ENCODE measurements around the gene KCNG1.

Gene KCNG1

GRCh38 chr20:50992733-50993457 lies 30.0 kb downstream of the KCNG1 start:
- H3K18ac ChIP-seq (ENCODE audit: low read length): no peak overlapping the region
- no peak overlapping the region for H2BK5ac ChIP-seq (ENCODE audit: low read length)
- no peak overlapping the region for H3K14ac ChIP-seq (ENCODE audit: low read length)
- no peak overlapping the region for H4K8ac ChIP-seq (ENCODE audit: low read depth, low read length)
- H2BK12ac ChIP-seq (ENCODE audit: low read length): peak overlapping the region; percentile 14
- no peak overlapping the region for H2BK120ac ChIP-seq (ENCODE audit: low read depth, low read length)
- H2AK5ac ChIP-seq (ENCODE audit: low read depth, low read length): no peak overlapping the region
- no peaks in the 10 kb centered on the region for H3K79me1 ChIP-seq (ENCODE audit: low read depth, low read length)
- WGBS, 2 donors (ENCODE audit: extremely low coverage in 2 of 2, insufficient read length in 2 of 2, insufficient replicate concordance in 1 of 2): no CpG with 5 or more reads among the region's 13 CpGs
- H4K91ac ChIP-seq (ENCODE audit: low read depth, low read length, poor library complexity): no peak overlapping the region
- peak; percentile 85 for DNase-seq (ENCODE audit: low spot score)
- H3K23ac ChIP-seq (ENCODE audit: low read depth, low read length, poor library complexity): no peak overlapping the region
- H2BK15ac ChIP-seq (ENCODE audit: low read length): no peak overlapping the region
- H3K27ac ChIP-seq (replicated peaks; ENCODE audit: low read length): no peak overlapping the region
- no peak overlapping the region for H3K4ac ChIP-seq (ENCODE audit: low read length)
- no peak overlapping the region for H3K4me2 ChIP-seq (ENCODE audit: insufficient read depth, low read length, poor library complexity, severe bottlenecking)
- peaks cover 6 to 7% of the 10 kb centered on the region in 2 donors for H3K4me1 ChIP-seq (ENCODE audit: control insufficient read depth in 2 of 2, insufficient read depth in 1 of 2, low read depth in 1 of 2, low read length in 2 of 2)
- no peaks in the 10 kb centered on the region for H3K36me3 ChIP-seq (replicated peaks in 1 of 2; ENCODE audit: control insufficient read depth in 2 of 2, insufficient read depth in 2 of 2, low read length in 2 of 2)
- no peaks in the 10 kb centered on the region for H3K9me3 ChIP-seq (replicated peaks in 1 of 2; ENCODE audit: control insufficient read depth in 2 of 2, insufficient read depth in 1 of 2, low read depth in 1 of 2, low read length in 2 of 2)
- peak overlapping the region; percentile 59 for H2AFZ ChIP-seq (ENCODE audit: low read length)
- peaks cover 0 to 3% (median 0%) of the 10 kb centered on the region in 3 experiments for H3K27me3 ChIP-seq (ENCODE audit: control insufficient read depth in 3 of 3, insufficient read depth in 3 of 3, low read depth in 1 of 3, low read length in 3 of 3)
- no peak overlapping the region for H3K4me3 ChIP-seq (ENCODE audit: low read length in 2 of 2)
- no peak overlapping the region for H3K9ac ChIP-seq (ENCODE audit: low read depth, low read length, poor library complexity)

GRCh38 chr20:50992336-50992732 lies 30.6 kb downstream of the KCNG1 start:
- no CpG with 5 or more reads among the region's 4 CpGs for WGBS, 2 donors (ENCODE audit: extremely low coverage in 2 of 2, insufficient read length in 2 of 2, insufficient replicate concordance in 1 of 2)
- H3K23ac ChIP-seq (ENCODE audit: low read depth, low read length, poor library complexity): no peak overlapping the region
- H3K4me2 ChIP-seq (ENCODE audit: insufficient read depth, low read length, poor library complexity, severe bottlenecking): no peak overlapping the region
- no peak overlapping the region for H4K91ac ChIP-seq (ENCODE audit: low read depth, low read length, poor library complexity)
- no peak overlapping the region for H3K27ac ChIP-seq (replicated peaks; ENCODE audit: low read length)
- no peaks in the 10 kb centered on the region for H3K79me1 ChIP-seq (ENCODE audit: low read depth, low read length)
- H3K9me3 ChIP-seq (replicated peaks in 1 of 2; ENCODE audit: control insufficient read depth in 2 of 2, insufficient read depth in 1 of 2, low read depth in 1 of 2, low read length in 2 of 2): no peaks in the 10 kb centered on the region
- no peak for DNase-seq (ENCODE audit: low spot score)
- H2BK15ac ChIP-seq (ENCODE audit: low read length): no peak overlapping the region
- no peak overlapping the region for H3K18ac ChIP-seq (ENCODE audit: low read length)
- H2BK5ac ChIP-seq (ENCODE audit: low read length): no peak overlapping the region
- H2BK120ac ChIP-seq (ENCODE audit: low read depth, low read length): no peak overlapping the region
- peaks cover 5 to 6% of the 10 kb centered on the region in 2 donors for H3K4me1 ChIP-seq (ENCODE audit: control insufficient read depth in 2 of 2, insufficient read depth in 1 of 2, low read depth in 1 of 2, low read length in 2 of 2)
- no peak overlapping the region for H3K9ac ChIP-seq (ENCODE audit: low read depth, low read length, poor library complexity)
- no peak overlapping the region for H3K4me3 ChIP-seq (ENCODE audit: low read length in 2 of 2)
- H2AFZ ChIP-seq (ENCODE audit: low read length): peak overlapping the region; percentile 59
- H3K14ac ChIP-seq (ENCODE audit: low read length): no peak overlapping the region
- H3K27me3 ChIP-seq (ENCODE audit: control insufficient read depth in 3 of 3, insufficient read depth in 3 of 3, low read depth in 1 of 3, low read length in 3 of 3): peaks cover 0 to 3% (median 0%) of the 10 kb centered on the region in 3 experiments
- no peaks in the 10 kb centered on the region for H3K36me3 ChIP-seq (replicated peaks in 1 of 2; ENCODE audit: control insufficient read depth in 2 of 2, insufficient read depth in 2 of 2, low read length in 2 of 2)
- H3K4ac ChIP-seq (ENCODE audit: low read length): no peak overlapping the region
- H2AK5ac ChIP-seq (ENCODE audit: low read depth, low read length): no peak overlapping the region
- peak overlapping the region; percentile 14 for H2BK12ac ChIP-seq (ENCODE audit: low read length)
- no peak overlapping the region for H4K8ac ChIP-seq (ENCODE audit: low read depth, low read length)

GRCh38 chr20:50991076-50991475 lies 31.8 kb downstream of the KCNG1 start:
- no peaks in the 10 kb centered on the region for H3K9me3 ChIP-seq (replicated peaks in 1 of 2; ENCODE audit: control insufficient read depth in 2 of 2, insufficient read depth in 1 of 2, low read depth in 1 of 2, low read length in 2 of 2)
- no peaks in the 10 kb centered on the region for H3K79me1 ChIP-seq (ENCODE audit: low read depth, low read length)
- no peak overlapping the region for H2BK15ac ChIP-seq (ENCODE audit: low read length)
- peaks cover 1 to 2% of the 10 kb centered on the region in 2 donors for H3K4me1 ChIP-seq (ENCODE audit: control insufficient read depth in 2 of 2, insufficient read depth in 1 of 2, low read depth in 1 of 2, low read length in 2 of 2)
- no peak overlapping the region for H3K4ac ChIP-seq (ENCODE audit: low read length)
- H3K14ac ChIP-seq (ENCODE audit: low read length): no peak overlapping the region
- H4K91ac ChIP-seq (ENCODE audit: low read depth, low read length, poor library complexity): no peak overlapping the region
- H2AK5ac ChIP-seq (ENCODE audit: low read depth, low read length): no peak overlapping the region
- H3K27ac ChIP-seq (replicated peaks; ENCODE audit: low read length): no peak overlapping the region
- no peak overlapping the region for H4K8ac ChIP-seq (ENCODE audit: low read depth, low read length)
- H3K18ac ChIP-seq (ENCODE audit: low read length): no peak overlapping the region
- H3K27me3 ChIP-seq (ENCODE audit: control insufficient read depth in 3 of 3, insufficient read depth in 3 of 3, low read depth in 1 of 3, low read length in 3 of 3): no peaks in the 10 kb centered on the region
- H2BK120ac ChIP-seq (ENCODE audit: low read depth, low read length): no peak overlapping the region
- no peak overlapping the region for H3K23ac ChIP-seq (ENCODE audit: low read depth, low read length, poor library complexity)
- H2AFZ ChIP-seq (ENCODE audit: low read length): no peak overlapping the region
- DNase-seq (ENCODE audit: low spot score): no peak
- H2BK5ac ChIP-seq (ENCODE audit: low read length): no peak overlapping the region
- no peak overlapping the region for H3K9ac ChIP-seq (ENCODE audit: low read depth, low read length, poor library complexity)
- WGBS, 2 donors (ENCODE audit: extremely low coverage in 2 of 2, insufficient read length in 2 of 2, insufficient replicate concordance in 1 of 2): no CpG with 5 or more reads among the region's 3 CpGs
- H3K4me3 ChIP-seq (ENCODE audit: low read length in 2 of 2): no peak overlapping the region
- no peak overlapping the region for H3K4me2 ChIP-seq (ENCODE audit: insufficient read depth, low read length, poor library complexity, severe bottlenecking)
- H3K36me3 ChIP-seq (replicated peaks in 1 of 2; ENCODE audit: control insufficient read depth in 2 of 2, insufficient read depth in 2 of 2, low read length in 2 of 2): no peaks in the 10 kb centered on the region
- H2BK12ac ChIP-seq (ENCODE audit: low read length): no peak overlapping the region

- WGBS, 2 donors (ENCODE audit: extremely low coverage in 2 of 2, insufficient read length in 2 of 2, insufficient replicate concordance in 1 of 2): no CpG with 5 or more reads among the region's 13 CpGs
Measured at GRCh38 chr20:50987493-50988210, 35.3 kb downstream of the KCNG1 start.

More at GRCh38 chr20:50987493-50988210, 35.3 kb downstream of the KCNG1 start:
- Histone ChIP-seq H2BK12ac (ENCODE audit: low read length) (no peak overlapping the region), H2BK5ac (ENCODE audit: low read length) (no peak overlapping the region), H3K27me3 (ENCODE audit: control insufficient read depth in 3 of 3, insufficient read depth in 3 of 3, low read depth in 1 of 3, low read length in 3 of 3) (no peaks in the 10 kb centered on the region), H3K79me1 (ENCODE audit: low read depth, low read length) (no peaks in the 10 kb centered on the region), H3K4ac (ENCODE audit: low read length) (no peak overlapping the region), H4K91ac (ENCODE audit: low read depth, low read length, poor library complexity) (no peak overlapping the region), H3K23ac (ENCODE audit: low read depth, low read length, poor library complexity) (no peak overlapping the region), H3K18ac (ENCODE audit: low read length) (no peak overlapping the region), H3K14ac (ENCODE audit: low read length) (no peak overlapping the region), H3K4me3 (ENCODE audit: low read length in 2 of 2) (no peak overlapping the region), H3K27ac (replicated peaks; ENCODE audit: low read length) (no peak overlapping the region), H2AK5ac (ENCODE audit: low read depth, low read length) (no peak overlapping the region), H4K8ac (ENCODE audit: low read depth, low read length) (no peak overlapping the region), H3K9me3 (replicated peaks in 1 of 2; ENCODE audit: control insufficient read depth in 2 of 2, insufficient read depth in 1 of 2, low read depth in 1 of 2, low read length in 2 of 2) (no peaks in the 10 kb centered on the region), H3K4me1 (ENCODE audit: control insufficient read depth in 2 of 2, insufficient read depth in 1 of 2, low read depth in 1 of 2, low read length in 2 of 2) (peaks cover 0 to under 1% of the 10 kb centered on the region in 2 donors), H2BK120ac (ENCODE audit: low read depth, low read length) (no peak overlapping the region), H2AFZ (ENCODE audit: low read length) (peak overlapping the region; percentile 66), H3K4me2 (ENCODE audit: insufficient read depth, low read length, poor library complexity, severe bottlenecking) (no peak overlapping the region), H3K9ac (ENCODE audit: low read depth, low read length, poor library complexity) (no peak overlapping the region), H2BK15ac (ENCODE audit: low read length) (no peak overlapping the region), H3K36me3 (replicated peaks in 1 of 2; ENCODE audit: control insufficient read depth in 2 of 2, insufficient read depth in 2 of 2, low read length in 2 of 2) (no peaks in the 10 kb centered on the region)
- DNase-seq (ENCODE audit: low spot score): peak; percentile 88

All from neuronal stem cell (in vitro differentiated cells).